ENCODE results near the gene STARD5. TPM values are rescaled to one million over a fixed set of nuclear protein-coding genes. Genes with fewer than 3 reads are reported as not detected.

STARD5 gene
- total RNA-seq, 4 donors from 2014 or later = 0.36 to 1.7 (median 0.63) TPM

DNA sequence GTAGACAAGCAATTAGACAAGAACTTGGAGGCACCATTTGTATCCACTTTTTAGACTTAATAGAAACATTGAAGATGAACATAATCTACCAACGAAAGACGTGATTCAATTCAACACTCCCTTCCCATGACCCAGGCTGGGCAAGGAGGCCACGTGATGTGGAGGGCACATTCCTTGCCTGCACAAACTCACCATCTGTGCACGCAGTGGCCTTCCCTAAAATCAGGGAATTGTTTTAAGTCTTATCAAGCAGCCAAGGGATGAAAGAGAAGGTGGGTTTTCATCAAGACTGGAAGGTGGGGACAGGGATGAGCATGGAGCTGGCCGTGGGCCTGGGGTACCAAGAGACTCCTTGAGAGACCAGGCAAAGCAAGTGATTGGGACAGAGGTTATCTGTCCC, 13.5 kb downstream of the STARD5 start:
- in situ Hi-C loops (cut with MboI; ENCODE audit: low sequenced_read_pairs in 4 of 4) (no loop called here), intact Hi-C loops (cut with DNase I; ENCODE audit: low total_unique reads) (no loop called here)
- Histone ChIP-seq H3K27ac (no peak overlapping the region), H3K9me3 (no peaks in the 10 kb centered on the region), H3K27me3 (no peaks in the 10 kb centered on the region), H3K36me3 (no peaks in the 10 kb centered on the region), H3K4me1 (peaks cover 0 to 4% of the 10 kb centered on the region in 2 donors), H3K4me3 (no peak overlapping the region)
- no peak for DNase-seq
- ATAC-seq = no peak
- no peak for TF ChIP-seq POLR2A (IDR thresholded peaks at IDR 0.05)
- TF ChIP-seq, protein P1, sequence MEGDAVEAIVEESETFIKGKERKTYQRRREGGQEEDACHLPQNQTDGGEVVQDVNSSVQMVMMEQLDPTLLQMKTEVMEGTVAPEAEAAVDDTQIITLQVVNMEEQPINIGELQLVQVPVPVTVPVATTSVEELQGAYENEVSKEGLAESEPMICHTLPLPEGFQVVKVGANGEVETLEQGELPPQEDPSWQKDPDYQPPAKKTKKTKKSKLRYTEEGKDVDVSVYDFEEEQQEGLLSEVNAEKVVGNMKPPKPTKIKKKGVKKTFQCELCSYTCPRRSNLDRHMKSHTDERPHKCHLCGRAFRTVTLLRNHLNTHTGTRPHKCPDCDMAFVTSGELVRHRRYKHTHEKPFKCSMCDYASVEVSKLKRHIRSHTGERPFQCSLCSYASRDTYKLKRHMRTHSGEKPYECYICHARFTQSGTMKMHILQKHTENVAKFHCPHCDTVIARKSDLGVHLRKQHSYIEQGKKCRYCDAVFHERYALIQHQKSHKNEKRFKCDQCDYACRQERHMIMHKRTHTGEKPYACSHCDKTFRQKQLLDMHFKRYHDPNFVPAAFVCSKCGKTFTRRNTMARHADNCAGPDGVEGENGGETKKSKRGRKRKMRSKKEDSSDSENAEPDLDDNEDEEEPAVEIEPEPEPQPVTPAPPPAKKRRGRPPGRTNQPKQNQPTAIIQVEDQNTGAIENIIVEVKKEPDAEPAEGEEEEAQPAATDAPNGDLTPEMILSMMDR (IDR thresholded peaks at IDR 0.05 in 4 of 5, conservative IDR thresholded peaks at IDR 0.05 in 1 of 5) = no peak

DNA sequence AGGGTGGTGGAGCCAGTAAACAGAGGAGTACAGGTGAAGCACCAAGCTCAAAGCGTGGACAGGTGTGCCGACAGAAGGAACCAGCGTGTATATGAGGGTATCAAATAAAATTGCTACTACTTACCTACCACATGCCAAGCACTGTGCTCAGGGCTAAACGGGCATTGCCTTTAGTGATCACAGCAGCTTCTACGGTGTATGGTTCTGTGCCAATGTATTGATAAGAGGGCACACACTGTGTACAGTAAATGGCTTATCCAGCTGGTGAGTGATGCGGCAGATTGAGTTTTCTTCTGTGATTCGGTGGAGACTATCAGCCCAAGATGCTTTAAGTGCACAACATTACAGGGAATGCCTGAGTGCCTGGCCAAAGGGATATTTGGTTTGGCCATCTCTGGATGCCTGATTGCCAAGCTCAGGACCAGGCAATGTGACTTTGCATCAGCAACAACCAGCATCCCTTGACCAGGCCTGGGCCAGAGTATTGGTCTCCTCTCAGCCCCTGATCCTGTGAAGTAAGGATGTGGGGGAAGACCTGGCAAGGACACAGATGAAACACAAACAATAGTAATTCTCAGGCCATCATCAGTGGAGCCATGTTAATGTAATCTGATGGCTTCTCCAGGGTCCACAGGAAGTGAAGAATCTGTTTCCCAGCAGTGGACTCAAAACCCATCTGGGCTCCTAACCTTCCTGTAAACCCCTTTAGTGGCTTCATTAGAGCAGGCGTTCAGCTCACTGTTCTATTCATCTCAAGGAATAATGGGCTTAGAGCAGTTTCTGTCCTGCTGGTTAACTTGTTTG, 14.1 kb downstream of the STARD5 start:
- Histone ChIP-seq H3K27me3 (no peaks in the 10 kb centered on the region), H3K36me3 (no peaks in the 10 kb centered on the region), H3K27ac (no peak overlapping the region), H3K4me3 (no peak overlapping the region), H3K9me3 (no peaks in the 10 kb centered on the region), H3K4me1 (peaks cover 0 to 4% of the 10 kb centered on the region in 2 donors)
- DNase-seq = no peak
- intact Hi-C loops (cut with DNase I; ENCODE audit: low total_unique reads) = no loop called here
- ATAC-seq = no peak
- TF ChIP-seq, protein P1 (IDR thresholded peaks at IDR 0.05 in 4 of 5, conservative IDR thresholded peaks at IDR 0.05 in 1 of 5) = no peak
- TF ChIP-seq POLR2A (IDR thresholded peaks at IDR 0.05) = no peak
- in situ Hi-C loops (cut with MboI; ENCODE audit: low sequenced_read_pairs in 4 of 4) = no loop called here

DNA sequence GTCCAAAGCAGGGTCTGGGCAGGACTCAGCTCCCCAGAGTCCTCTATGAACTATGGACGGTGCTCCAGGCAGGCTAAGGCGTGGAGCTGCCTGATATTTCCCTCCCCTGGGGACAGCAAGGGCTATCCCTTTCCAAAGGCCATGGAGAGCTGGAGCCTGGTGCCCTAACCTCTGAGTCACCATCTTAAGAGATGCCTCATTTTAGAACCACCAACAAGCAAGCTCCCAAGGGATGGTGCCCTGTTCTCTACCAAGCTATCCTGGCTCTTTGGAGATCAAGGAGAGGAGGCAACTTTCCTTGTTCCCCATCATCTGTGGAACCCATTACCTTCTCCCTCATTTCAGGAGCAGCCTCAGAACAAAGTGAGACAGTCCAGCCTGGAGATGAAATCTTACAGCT, 15.7 kb downstream of the STARD5 start:
- H3K9me3 ChIP-seq = no peaks in the 10 kb centered on the region
- in situ Hi-C loops (cut with MboI; ENCODE audit: low sequenced_read_pairs in 4 of 4) = no loop called here
- H3K4me3 ChIP-seq = no peak overlapping the region
- peaks cover 0 to 2% of the 10 kb centered on the region in 2 donors for H3K4me1 ChIP-seq
- DNase-seq (no peak), ATAC-seq (no peak)
- no peaks in the 10 kb centered on the region for H3K27me3 ChIP-seq
- no peak for TF ChIP-seq POLR2A (IDR thresholded peaks at IDR 0.05)
- TF ChIP-seq, protein P1 (IDR thresholded peaks at IDR 0.05 in 4 of 5, conservative IDR thresholded peaks at IDR 0.05 in 1 of 5) = no peak
- H3K36me3 ChIP-seq = no peaks in the 10 kb centered on the region
- intact Hi-C loops (cut with DNase I; ENCODE audit: low total_unique reads) = no loop called here
- H3K27ac ChIP-seq = no peak overlapping the region

DNA sequence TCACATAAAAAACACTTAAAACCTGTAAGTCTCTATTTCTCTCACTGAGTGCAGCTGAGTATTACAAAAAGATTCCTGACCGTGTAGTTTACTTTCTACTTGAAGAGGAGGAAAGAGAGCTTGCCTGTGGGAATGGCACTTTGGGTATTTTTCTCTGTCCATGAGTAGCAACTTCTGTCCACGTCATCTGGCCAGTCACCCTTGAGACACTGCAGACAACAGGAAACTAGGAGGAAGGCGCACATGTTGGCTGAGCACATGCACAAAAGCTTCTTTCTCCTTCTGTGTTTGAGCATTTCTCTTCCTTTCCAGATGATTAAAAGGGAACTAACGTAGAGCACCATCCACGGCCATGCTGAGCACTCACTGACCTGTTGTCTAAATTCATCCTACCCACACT, 19.7 kb downstream of the STARD5 start:
- DNase-seq (peak in 1 of 2 donors; percentile 33), ATAC-seq (peak in 1 of 2 donors; percentile 56)
- TF ChIP-seq, protein P1 (IDR thresholded peaks at IDR 0.05 in 4 of 5, conservative IDR thresholded peaks at IDR 0.05 in 1 of 5) = no peak
- TF ChIP-seq POLR2A (IDR thresholded peaks at IDR 0.05) = no peak
- Histone ChIP-seq H3K4me1 (no peaks in the 10 kb centered on the region), H3K4me3 (no peak overlapping the region), H3K36me3 (no peaks in the 10 kb centered on the region), H3K27ac (peak overlapping the region in 1 of 4 donors; percentile 2), H3K27me3 (no peaks in the 10 kb centered on the region), H3K9me3 (no peaks in the 10 kb centered on the region)
- intact Hi-C loops (cut with DNase I; ENCODE audit: low total_unique reads) (no loop called here), in situ Hi-C loops (cut with MboI; ENCODE audit: low sequenced_read_pairs in 4 of 4) (no loop called here)

Data from gastrocnemius medialis (tissue), 4 donors.